Esophagus muscularis mucosa (tissue), 4 donors: ENCODE measurements around the gene RBM19. TPM values are rescaled to one million over a fixed set of nuclear protein-coding genes. Genes with fewer than 3 reads are reported as not detected.

ENCODE experiments used
- DNase-seq: peaks from one replicate; pipeline ENCODE4 v3.0.0-alpha.2; 2017; ENCODE audit errors: extremely low spot score
- H3K27ac ChIP-seq, 4 donors: fragments of 200-600 bp; sonication (generic); replicated peaks in 1 of 4; 1 replicate in 3 of 4; 2 replicates in 1 of 4; pipeline ENCODE4 v1.5.1; 2016 to 2019; ENCODE audit warnings: mild to moderate bottlenecking in 1 of 4
- H3K27me3 ChIP-seq, 4 donors: fragments of 200-600 bp; sonication (generic); one replicate each; pipeline versions ENCODE4 v1.5.1 to v1.6.0; 2016 to 2019
- H3K36me3 ChIP-seq, 4 donors: fragments of 200-600 bp; sonication (generic); one replicate each; pipeline ENCODE4 v1.5.1; 2016 to 2019
- H3K4me1 ChIP-seq, 4 donors: fragments of 200-600 bp; sonication (generic); one replicate each; pipeline ENCODE4 v1.5.1; 2016 to 2019
- H3K4me3 ChIP-seq, 4 donors: fragments of 200-600 bp; sonication (generic); 1 replicate in 2 of 4; 2 replicates in 2 of 4; pipeline ENCODE4 v1.5.1; 2016 to 2019; ENCODE audit warnings: mild to moderate bottlenecking in 4 of 4, moderate library complexity in 1 of 4
- H3K9me3 ChIP-seq, 4 donors: fragments of 200-600 bp; sonication (generic); 1 replicate in 3 of 4; 2 replicates in 1 of 4; pipeline ENCODE4 v1.5.1; 2016 to 2019
- CTCF ChIP-seq, 3 experiments: fragments of 200-600 bp in 2 of 3; fragments of 450-650 bp in 1 of 3; sonication (generic) in 2 of 3; IDR thresholded peaks; one replicate each; pipeline ENCODE4 v1.5.1; 2017 to 2019; ENCODE audit warnings: antibody characterized with exemption in 3 of 3, mild to moderate bottlenecking in 2 of 3, moderate library complexity in 1 of 3
- EP300 ChIP-seq: sonication (generic); formaldehyde crosslinking; IDR thresholded peaks from one replicate; pipeline ENCODE4 v1.6.1; 2017; ENCODE audit warnings: antibody characterized with exemption
- POLR2A ChIP-seq: fragments of 450-650 bp; IDR thresholded peaks from one replicate; pipeline ENCODE4 v1.6.1; 2017; ENCODE audit warnings: antibody characterized with exemption, moderate library complexity, mild to moderate bottlenecking, low read depth
- POLR2AphosphoS5 ChIP-seq, 2 donors: sonication (generic); formaldehyde crosslinking; IDR thresholded peaks; one replicate each; pipeline ENCODE4 v1.6.1; 2017; ENCODE audit warnings: antibody characterized with exemption in 2 of 2
- WGBS: methylation state at CpG from one replicate; pipeline ENCODE4 v1.1.5; 2018; 5-methylcytosine and 5-hydroxymethylcytosine counted together
- intact Hi-C: fragments of 100-400 bp; cut with DNase I; formaldehyde crosslinking; loops from one replicate; pipeline ENCODE4 v1.15.1; 2023
- total RNA-seq, 4 donors: library from RNA; depleted of rRNA; stranded (reverse); fragments of >200 nt; gene quantifications; one replicate each; pipeline versions ENCODE4 v1.1.0 to v1.2.1, GENCODE V29; 2016

Gene RBM19
- total RNA-seq, 4 donors from 2014 or later = 26.7 to 40.0 (median 27.4) TPM

GRCh38 chr12:113858841-113859386 lies 107.2 kb downstream of the RBM19 start:
- intact Hi-C loops = no loop called here
- H3K4me1 ChIP-seq = peaks cover 0 to 7% (median 3%) of the 10 kb centered on the region in 4 donors
- no peak overlapping the region for H3K27ac ChIP-seq
- H3K9me3 ChIP-seq = no peaks in the 10 kb centered on the region
- no peak overlapping the region for H3K4me3 ChIP-seq
- H3K27me3 ChIP-seq = no peaks in the 10 kb centered on the region
- WGBS = 75% methylated on average over 8 of the region's 8 CpGs
- DNase-seq = no peak
- no peak for TF ChIP-seq EP300
- no peak for TF ChIP-seq POLR2AphosphoS5 (IDR thresholded peaks at IDR 0.05)
- TF ChIP-seq POLR2A = no peak
- no peak for TF ChIP-seq CTCF (IDR thresholded peaks at IDR 0.05)
- H3K36me3 ChIP-seq = peaks cover 23 to 42% (median 36%) of the 10 kb centered on the region in 4 donors

DNA sequence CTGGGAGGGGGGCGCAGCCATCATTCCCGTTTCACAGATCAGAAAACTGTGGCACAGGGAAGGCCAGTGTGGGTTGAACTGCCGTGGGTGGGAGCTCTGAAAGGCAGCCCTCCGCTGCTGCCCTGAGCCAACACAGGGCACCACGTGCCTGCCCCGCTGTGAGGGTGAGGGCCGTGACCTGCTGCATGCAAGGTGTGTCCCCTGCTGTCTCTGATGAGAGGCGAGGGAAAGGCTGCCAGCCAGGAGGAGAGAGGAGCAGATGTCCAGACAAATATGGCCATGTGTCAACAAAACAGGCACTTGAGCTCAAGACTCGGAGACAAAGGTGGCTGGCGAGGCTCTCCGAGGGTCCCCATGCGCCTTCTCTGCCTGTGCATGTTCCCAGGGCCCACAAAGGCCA lies 108.8 kb downstream of the RBM19 start:
- H3K4me1 ChIP-seq = peaks cover 0 to 18% (median 12%) of the 10 kb centered on the region in 4 donors
- H3K27me3 ChIP-seq = no peaks in the 10 kb centered on the region
- H3K9me3 ChIP-seq = no peaks in the 10 kb centered on the region
- DNase-seq = no peak
- no peak for TF ChIP-seq EP300
- TF ChIP-seq POLR2AphosphoS5 (IDR thresholded peaks at IDR 0.05) = no peak
- TF ChIP-seq POLR2A = no peak
- no peak for TF ChIP-seq CTCF (IDR thresholded peaks at IDR 0.05)
- 98% methylated on average over 9 of the region's 12 CpGs for WGBS
- peaks cover 23 to 42% (median 36%) of the 10 kb centered on the region in 4 donors for H3K36me3 ChIP-seq
- intact Hi-C loops = no loop called here
- no peak overlapping the region for H3K27ac ChIP-seq
- no peak overlapping the region for H3K4me3 ChIP-seq

- no peak overlapping the region for H3K27ac ChIP-seq
Observed at GRCh38 chr12:113855998-113856397, 110.1 kb downstream of the RBM19 start.

DNA sequence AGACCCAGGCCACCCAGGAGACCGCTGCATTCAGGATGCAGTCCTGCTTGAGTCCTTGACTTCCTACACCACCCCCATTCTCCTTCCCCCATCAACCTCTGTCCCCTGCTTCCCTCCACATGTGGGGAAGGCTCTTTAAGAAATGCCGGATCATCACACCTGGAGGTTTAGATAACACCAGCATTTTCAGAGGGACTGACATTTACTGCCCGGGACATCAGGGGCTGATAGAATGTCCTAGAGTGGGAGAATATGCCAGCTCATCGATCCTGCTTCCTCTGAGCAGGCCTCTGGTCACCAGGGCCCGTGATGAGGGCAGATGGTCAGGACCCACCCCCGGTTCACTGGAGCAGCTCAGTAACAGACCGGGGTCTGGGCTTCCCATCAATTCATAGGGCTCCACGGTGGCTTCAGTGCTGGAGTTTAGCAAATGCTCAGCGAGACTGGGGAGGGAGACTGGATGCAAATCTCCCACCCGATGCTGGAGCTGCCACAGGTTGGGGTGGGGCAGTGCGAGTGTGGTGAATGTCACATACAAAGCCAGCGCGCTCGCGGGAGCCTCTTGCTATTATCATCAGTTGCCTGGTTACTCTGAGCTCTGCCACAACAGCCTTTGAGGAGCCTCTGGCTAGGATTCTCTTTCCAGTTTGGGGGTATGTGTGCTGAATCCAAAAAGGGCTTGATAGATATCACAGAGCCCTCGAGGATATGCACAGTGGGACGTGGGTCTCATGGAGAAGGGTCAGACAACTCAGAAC lies 111.6 kb downstream of the RBM19 start:
- WGBS = 87% methylated on average over 6 of the region's 17 CpGs
- no peak overlapping the region for H3K4me3 ChIP-seq
- intact Hi-C loops = no loop called here
- H3K36me3 ChIP-seq = peaks cover 23 to 33% (median 26%) of the 10 kb centered on the region in 4 donors
- peaks cover 17 to 36% (median 27%) of the 10 kb centered on the region in 4 donors for H3K4me1 ChIP-seq
- H3K9me3 ChIP-seq = no peaks in the 10 kb centered on the region
- DNase-seq = no peak
- no peak overlapping the region for H3K27ac ChIP-seq
- no peak for TF ChIP-seq EP300
- TF ChIP-seq POLR2AphosphoS5 (IDR thresholded peaks at IDR 0.05) = no peak
- TF ChIP-seq CTCF (IDR thresholded peaks at IDR 0.05) = no peak
- TF ChIP-seq POLR2A = no peak
- H3K27me3 ChIP-seq = no peaks in the 10 kb centered on the region

More at GRCh38 chr12:113855998-113856397, 110.1 kb downstream of the RBM19 start:
- TF ChIP-seq CTCF (IDR thresholded peaks at IDR 0.05) (no peak), POLR2AphosphoS5 (IDR thresholded peaks at IDR 0.05) (no peak), POLR2A (no peak), EP300 (no peak)
- Histone ChIP-seq H3K27me3 (no peaks in the 10 kb centered on the region), H3K4me1 (peaks cover 2 to 22% (median 14%) of the 10 kb centered on the region in 4 donors), H3K4me3 (no peak overlapping the region), H3K36me3 (peaks cover 23 to 42% (median 31%) of the 10 kb centered on the region in 4 donors), H3K9me3 (no peaks in the 10 kb centered on the region)
- 59% methylated on average over 7 of the region's 7 CpGs for WGBS
- DNase-seq = no peak
- intact Hi-C loops = no loop called here
